ENCODE data around the gene BMPR1B. TPM values are rescaled to one million over a fixed set of nuclear protein-coding genes. Genes with fewer than 3 reads are reported as not detected.

BMPR1B gene
- total RNA-seq, 1 experiment from 2014 or later: 0.62 TPM

GRCh38 chr4:94882756-94883155, 125.0 kb downstream of the BMPR1B start:
- Histone ChIP-seq H3K36me3 (ENCODE audit: control insufficient read depth, insufficient read depth, low read length) (no peaks in the 10 kb centered on the region), H3K27me3 (ENCODE audit: control insufficient read depth, insufficient read depth, low read length) (no peaks in the 10 kb centered on the region), H3K4me3 (ENCODE audit: low read depth in 2 of 2, low read length in 2 of 2) (no peak overlapping the region), H3K27ac (ENCODE audit: low read length) (no peak overlapping the region), H3K4me1 (ENCODE audit: control insufficient read depth, insufficient read depth, low read length) (no peaks in the 10 kb centered on the region), H3K9me3 (ENCODE audit: control insufficient read depth, insufficient read depth, low read depth, low read length) (no peaks in the 10 kb centered on the region)
- no TSS peak for BruUV-seq (replicated peaks)
- DNase-seq (ENCODE audit: low read depth, low spot score) (no peak), ATAC-seq (no peak)
- in situ Hi-C loops (cut with HindIII; ENCODE audit: low pct_unique_long_range_greater_than_20kb, low sequenced_read_pairs) (no loop called here), intact Hi-C loops (cut with micrococcal nuclease; ENCODE audit: unreplicated experiment) (no loop called here)
- TF ChIP-seq REST (IDR thresholded peaks at IDR 0.05; ENCODE audit: insufficient read depth in 1 of 2, low read depth in 2 of 2, low read length in 1 of 2): no peak
- no peak for TF ChIP-seq CTCF (IDR thresholded peaks at IDR 0.05)
- TF ChIP-seq TCF7L2 (IDR thresholded peaks at IDR 0.05; ENCODE audit: low read depth, low read length): no peak
- no peak for TF ChIP-seq POLR2AphosphoS5 (IDR thresholded peaks at IDR 0.05; ENCODE audit: low read depth, low read length)
- TF ChIP-seq SIN3A (IDR thresholded peaks at IDR 0.05; ENCODE audit: borderline replicate concordance, insufficient read depth, low read depth, low read length): no peak
- CTCF ChIA-PET: no interaction called here
- POLR2A ChIA-PET: no interaction called here

- intact Hi-C loops (cut with micrococcal nuclease; ENCODE audit: unreplicated experiment): no loop called here
- no peak overlapping the region for H3K27ac ChIP-seq (ENCODE audit: low read length)
- H3K4me3 ChIP-seq (ENCODE audit: low read depth in 2 of 2, low read length in 2 of 2): no peak overlapping the region
- CTCF ChIA-PET: no interaction called here
- POLR2A ChIA-PET: no interaction called here
- no peaks in the 10 kb centered on the region for H3K36me3 ChIP-seq (ENCODE audit: control insufficient read depth, insufficient read depth, low read length)
- no peaks in the 10 kb centered on the region for H3K4me1 ChIP-seq (ENCODE audit: control insufficient read depth, insufficient read depth, low read length)
- TF ChIP-seq TCF7L2 (IDR thresholded peaks at IDR 0.05; ENCODE audit: low read depth, low read length) (no peak), REST (IDR thresholded peaks at IDR 0.05; ENCODE audit: insufficient read depth in 1 of 2, low read depth in 2 of 2, low read length in 1 of 2) (no peak), CTCF (IDR thresholded peaks at IDR 0.05) (no peak), SIN3A (IDR thresholded peaks at IDR 0.05; ENCODE audit: borderline replicate concordance, insufficient read depth, low read depth, low read length) (no peak), POLR2AphosphoS5 (IDR thresholded peaks at IDR 0.05; ENCODE audit: low read depth, low read length) (no peak)
- no peaks in the 10 kb centered on the region for H3K27me3 ChIP-seq (ENCODE audit: control insufficient read depth, insufficient read depth, low read length)
- H3K9me3 ChIP-seq (ENCODE audit: control insufficient read depth, insufficient read depth, low read depth, low read length): no peaks in the 10 kb centered on the region
- no TSS peak for BruUV-seq (replicated peaks)
- in situ Hi-C loops (cut with HindIII; ENCODE audit: low pct_unique_long_range_greater_than_20kb, low sequenced_read_pairs): no loop called here
- ATAC-seq: no peak
- no peak for DNase-seq (ENCODE audit: low read depth, low spot score)
Measured at GRCh38 chr4:94887027-94887426, 129.3 kb downstream of the BMPR1B start.
